ENCODE data around the gene CNTRL. TPM values are rescaled to one million over a fixed set of nuclear protein-coding genes. Genes with fewer than 3 reads are reported as not detected.
"Not testable (repeated sequence)": the region's sequence is repeated elsewhere in the genome, so short reads cannot be mapped to it uniquely, and the experiment has no call there.

CNTRL gene
- polyA plus RNA-seq, 1 donor from 2014 or later: 16.0 TPM

- no peaks in the 10 kb centered on the region for H4K20me1 ChIP-seq (ENCODE audit: insufficient read depth)
- H3F3A ChIP-seq (ENCODE audit: insufficient read depth, low read length, poor library complexity, severe bottlenecking): no peaks in the 10 kb centered on the region
- no peak overlapping the region for H3K4me3 ChIP-seq (ENCODE audit: low read length)
- no peak overlapping the region for H3K9ac ChIP-seq (ENCODE audit: low read length)
- H3K9me3 ChIP-seq (ENCODE audit: low read length): no peaks in the 10 kb centered on the region
- no peak overlapping the region for H3K27ac ChIP-seq (ENCODE audit: low read length)
- no peak overlapping the region for H2AFZ ChIP-seq (ENCODE audit: low read depth, low read length)
- TF ChIP-seq TAF1 (IDR thresholded peaks at IDR 0.05; ENCODE audit: low read depth) (no peak), RAD21 (conservative IDR thresholded peaks at IDR 0.05) (no peak), EZH2 (IDR thresholded peaks at IDR 0.05; ENCODE audit: borderline replicate concordance, insufficient read depth, low read length, poor library complexity, severe bottlenecking) (no peak), SMC3 (conservative IDR thresholded peaks at IDR 0.05; ENCODE audit: poor library complexity) (no peak), REST (IDR thresholded peaks at IDR 0.05; ENCODE audit: borderline replicate concordance) (no peak), EP300 (conservative IDR thresholded peaks at IDR 0.05; ENCODE audit: poor library complexity, severe bottlenecking) (no peak), CTCF (IDR thresholded peaks at IDR 0.05; ENCODE audit: poor library complexity, severe bottlenecking) (no peak), POLR2AphosphoS5 (IDR thresholded peaks at IDR 0.05) (no peak), MXI1 (conservative IDR thresholded peaks at IDR 0.05; ENCODE audit: poor library complexity, severe bottlenecking) (no peak)
- H3K27me3 ChIP-seq (ENCODE audit: insufficient read depth, low read depth, low read length): no peaks in the 10 kb centered on the region
- H3K4me2 ChIP-seq (ENCODE audit: low read length): no peak overlapping the region
- H3K9me2 ChIP-seq (ENCODE audit: insufficient read depth, low read length): no peaks in the 10 kb centered on the region
- no peaks in the 10 kb centered on the region for H3K79me2 ChIP-seq (replicated peaks; ENCODE audit: insufficient read depth, low read length)
- no peaks in the 10 kb centered on the region for H3K36me3 ChIP-seq (ENCODE audit: insufficient read depth, low read length)
These were observed 48.5 kb upstream of the CNTRL start for GRCh38 chr9:121026260-121026691.

- Histone ChIP-seq H3K9ac (ENCODE audit: low read length) (no peak overlapping the region), H3K4me2 (ENCODE audit: low read length) (no peak overlapping the region), H3K9me3 (ENCODE audit: low read length) (no peaks in the 10 kb centered on the region), H4K20me1 (ENCODE audit: insufficient read depth) (no peaks in the 10 kb centered on the region), H3F3A (ENCODE audit: insufficient read depth, low read length, poor library complexity, severe bottlenecking) (no peaks in the 10 kb centered on the region), H3K9me2 (ENCODE audit: insufficient read depth, low read length) (no peaks in the 10 kb centered on the region), H3K27me3 (ENCODE audit: insufficient read depth, low read depth, low read length) (no peaks in the 10 kb centered on the region), H3K27ac (ENCODE audit: low read length) (no peak overlapping the region), H3K4me3 (ENCODE audit: low read length) (no peak overlapping the region), H3K79me2 (replicated peaks; ENCODE audit: insufficient read depth, low read length) (no peaks in the 10 kb centered on the region), H2AFZ (ENCODE audit: low read depth, low read length) (no peak overlapping the region), H3K36me3 (ENCODE audit: insufficient read depth, low read length) (no peaks in the 10 kb centered on the region)
- no peak for TF ChIP-seq MXI1 (conservative IDR thresholded peaks at IDR 0.05; ENCODE audit: poor library complexity, severe bottlenecking)
- TF ChIP-seq POLR2AphosphoS5 (IDR thresholded peaks at IDR 0.05): no peak
- no peak for TF ChIP-seq TAF1 (IDR thresholded peaks at IDR 0.05; ENCODE audit: low read depth)
- TF ChIP-seq SMC3 (conservative IDR thresholded peaks at IDR 0.05; ENCODE audit: poor library complexity): no peak
- no peak for TF ChIP-seq EZH2 (IDR thresholded peaks at IDR 0.05; ENCODE audit: borderline replicate concordance, insufficient read depth, low read length, poor library complexity, severe bottlenecking)
- TF ChIP-seq RAD21 (conservative IDR thresholded peaks at IDR 0.05): no peak
- TF ChIP-seq CTCF (IDR thresholded peaks at IDR 0.05; ENCODE audit: poor library complexity, severe bottlenecking): no peak
- TF ChIP-seq EP300 (conservative IDR thresholded peaks at IDR 0.05; ENCODE audit: poor library complexity, severe bottlenecking): no peak
- TF ChIP-seq REST (IDR thresholded peaks at IDR 0.05; ENCODE audit: borderline replicate concordance): no peak
These were observed 48.0 kb upstream of the CNTRL start for GRCh38 chr9:121026768-121027167.

- not testable (repeated sequence) for H3K27me3 ChIP-seq (ENCODE audit: insufficient read depth, low read depth, low read length); H3K4me2 ChIP-seq (ENCODE audit: low read length); H3K79me2 ChIP-seq (replicated peaks; ENCODE audit: insufficient read depth, low read length); H3K9me2 ChIP-seq (ENCODE audit: insufficient read depth, low read length); H3K36me3 ChIP-seq (ENCODE audit: insufficient read depth, low read length); H2AFZ ChIP-seq (ENCODE audit: low read depth, low read length); H3K9ac ChIP-seq (ENCODE audit: low read length); H3F3A ChIP-seq (ENCODE audit: insufficient read depth, low read length, poor library complexity, severe bottlenecking); H3K27ac ChIP-seq (ENCODE audit: low read length); H4K20me1 ChIP-seq (ENCODE audit: insufficient read depth); H3K4me3 ChIP-seq (ENCODE audit: low read length); H3K9me3 ChIP-seq (ENCODE audit: low read length)
These were observed 46.5 kb upstream of the CNTRL start for GRCh38 chr9:121028285-121028684.

Data from neural cell (in vitro differentiated cells).